Stimulated activated naive CD8-positive, alpha-beta T cell treated with anti-CD3 and anti-CD28 coated beads, Interleukin-15, Interleukin-2, amounts not matched to agents 100 ng/mL and 50 ng/mL, for 24 hours (primary cell): ENCODE results near the gene KBTBD4.

Experiments
- H3K27ac Mint-ChIP-seq: one replicate; pipeline ENCODE4 v1.8.0; 2021; ENCODE audit warnings: mild to moderate bottlenecking, mixed read lengths
- H3K27me3 Mint-ChIP-seq: one replicate; pipeline ENCODE4 v1.8.0; 2021; ENCODE audit warnings: mixed read lengths
- H3K36me3 Mint-ChIP-seq: one replicate; pipeline ENCODE4 v1.8.0; 2021; ENCODE audit warnings: low read depth, mixed read lengths
- H3K4me1 Mint-ChIP-seq: one replicate; pipeline ENCODE4 v1.8.0; 2021; ENCODE audit warnings: low read depth, mixed read lengths
- H3K4me3 Mint-ChIP-seq: one replicate; pipeline ENCODE4 v1.8.0; 2021; ENCODE audit warnings: mild to moderate bottlenecking, mixed read lengths
- H3K9me3 Mint-ChIP-seq: one replicate; pipeline ENCODE4 v1.8.0; 2021; ENCODE audit warnings: mixed read lengths

The KBTBD4 gene

GRCh38 chr11:47595029-47595428, 16.3 kb upstream of the KBTBD4 start:
- peaks cover 11% of the 10 kb centered on the region for H3K4me1 Mint-ChIP-seq
- H3K27me3 Mint-ChIP-seq = peaks cover 41% of the 10 kb centered on the region
- H3K9me3 Mint-ChIP-seq = no peaks in the 10 kb centered on the region
- H3K4me3 Mint-ChIP-seq = no peak overlapping the region
- H3K27ac Mint-ChIP-seq = no peak overlapping the region
- H3K36me3 Mint-ChIP-seq = no peaks in the 10 kb centered on the region

- H3K9me3 Mint-ChIP-seq = no peaks in the 10 kb centered on the region
- H3K36me3 Mint-ChIP-seq = no peaks in the 10 kb centered on the region
- H3K4me1 Mint-ChIP-seq = peaks cover 11% of the 10 kb centered on the region
- peaks cover 41% of the 10 kb centered on the region for H3K27me3 Mint-ChIP-seq
- no peak within 1 kb of the TSS for H3K27ac Mint-ChIP-seq
- H3K4me3 Mint-ChIP-seq = no peak within 1 kb of the TSS
These were observed 15.4 kb upstream of the KBTBD4 start, which contains the start of gene C1QTNF4 for GRCh38 chr11:47593934-47594855. Gene C1QTNF4 (minus strand): TSS chr11:47594411. CDS start chr11:47590810, 3,601 bp downstream.

- no peak overlapping the region for H3K27ac Mint-ChIP-seq
- H3K27me3 Mint-ChIP-seq = peaks cover 41% of the 10 kb centered on the region
- no peak overlapping the region for H3K4me3 Mint-ChIP-seq
- H3K36me3 Mint-ChIP-seq = no peaks in the 10 kb centered on the region
- no peaks in the 10 kb centered on the region for H3K9me3 Mint-ChIP-seq
- H3K4me1 Mint-ChIP-seq = peaks cover 11% of the 10 kb centered on the region
These were observed 14.7 kb upstream of the KBTBD4 start for GRCh38 chr11:47593492-47593933.

- Mint-ChIP-seq H3K36me3 (no peaks in the 10 kb centered on the region), H3K27me3 (peaks cover 41% of the 10 kb centered on the region), H3K4me1 (peaks cover 11% of the 10 kb centered on the region), H3K27ac (no peak overlapping the region), H3K9me3 (no peaks in the 10 kb centered on the region), H3K4me3 (no peak overlapping the region)
These were observed 14.2 kb upstream of the KBTBD4 start for GRCh38 chr11:47592970-47593369.

- no peaks in the 10 kb centered on the region for H3K36me3 Mint-ChIP-seq
- H3K4me3 Mint-ChIP-seq = no peak overlapping the region
- H3K27ac Mint-ChIP-seq = no peak overlapping the region
- no peaks in the 10 kb centered on the region for H3K9me3 Mint-ChIP-seq
- H3K27me3 Mint-ChIP-seq = peaks cover 41% of the 10 kb centered on the region
- H3K4me1 Mint-ChIP-seq = peaks cover 11% of the 10 kb centered on the region
These were observed 13.5 kb upstream of the KBTBD4 start for GRCh38 chr11:47592251-47592650.

- Mint-ChIP-seq H3K9me3 (no peaks in the 10 kb centered on the region), H3K4me3 (no peak overlapping the region), H3K27ac (no peak overlapping the region), H3K4me1 (peaks cover 11% of the 10 kb centered on the region), H3K36me3 (no peaks in the 10 kb centered on the region), H3K27me3 (peaks cover 41% of the 10 kb centered on the region)
These were observed 13.0 kb upstream of the KBTBD4 start for GRCh38 chr11:47591764-47592163.

- Mint-ChIP-seq H3K27me3 (peaks cover 33% of the 10 kb centered on the region), H3K4me3 (no peak overlapping the region), H3K36me3 (no peaks in the 10 kb centered on the region), H3K27ac (no peak overlapping the region), H3K9me3 (no peaks in the 10 kb centered on the region), H3K4me1 (peaks cover 11% of the 10 kb centered on the region)
These were observed 11.4 kb upstream of the KBTBD4 start for GRCh38 chr11:47589977-47590861.

- Mint-ChIP-seq H3K4me3 (no peak overlapping the region), H3K4me1 (peaks cover 11% of the 10 kb centered on the region), H3K36me3 (peaks cover under 1% of the 10 kb centered on the region), H3K27me3 (peaks cover 27% of the 10 kb centered on the region), H3K27ac (no peak overlapping the region), H3K9me3 (no peaks in the 10 kb centered on the region)
These were observed 10.8 kb upstream of the KBTBD4 start for GRCh38 chr11:47589584-47589976.

- H3K27me3 Mint-ChIP-seq = peaks cover 24% of the 10 kb centered on the region
- no peak overlapping the region for H3K27ac Mint-ChIP-seq
- H3K9me3 Mint-ChIP-seq = no peaks in the 10 kb centered on the region
- H3K36me3 Mint-ChIP-seq = peaks cover 5% of the 10 kb centered on the region
- peaks cover 11% of the 10 kb centered on the region for H3K4me1 Mint-ChIP-seq
- H3K4me3 Mint-ChIP-seq = no peak overlapping the region
These were observed 10.3 kb upstream of the KBTBD4 start for GRCh38 chr11:47589118-47589517.

- Mint-ChIP-seq H3K27me3 (peaks cover 12% of the 10 kb centered on the region), H3K36me3 (peaks cover 18% of the 10 kb centered on the region), H3K9me3 (no peaks in the 10 kb centered on the region), H3K4me3 (no peak overlapping the region), H3K4me1 (peaks cover 4% of the 10 kb centered on the region), H3K27ac (no peak overlapping the region)
These were observed 9.1 kb upstream of the KBTBD4 start for GRCh38 chr11:47587723-47588326.

- Mint-ChIP-seq H3K9me3 (no peaks in the 10 kb centered on the region), H3K27me3 (peaks cover 6% of the 10 kb centered on the region), H3K27ac (no peak overlapping the region)
These were observed 8.4 kb upstream of the KBTBD4 start for GRCh38 chr11:47587039-47587716.

GRCh38 chr11:47586098-47586855, 7.5 kb upstream of the KBTBD4 start, which contains the start of gene FAM180B:
Gene FAM180B (plus strand): TSS chr11:47586678. CDS start chr11:47586769, 91 bp downstream.
- Mint-ChIP-seq H3K4me1 (peaks cover 3% of the 10 kb centered on the region), H3K4me3 (no peak within 1 kb of the TSS), H3K27ac (no peak within 1 kb of the TSS), H3K36me3 (peaks cover 33% of the 10 kb centered on the region), H3K9me3 (no peaks in the 10 kb centered on the region), H3K27me3 (no peaks in the 10 kb centered on the region)

More at GRCh38 chr11:47587039-47587716, 8.4 kb upstream of the KBTBD4 start:
- no peak overlapping the region for H3K4me3 Mint-ChIP-seq
- peaks cover 4% of the 10 kb centered on the region for H3K4me1 Mint-ChIP-seq
- H3K36me3 Mint-ChIP-seq = peaks cover 24% of the 10 kb centered on the region

- Mint-ChIP-seq H3K4me3 (no peak overlapping the region), H3K9me3 (no peaks in the 10 kb centered on the region), H3K27me3 (no peaks in the 10 kb centered on the region), H3K4me1 (peaks cover 22% of the 10 kb centered on the region), H3K27ac (no peak overlapping the region), H3K36me3 (peaks cover 50% of the 10 kb centered on the region)
These were observed 5.1 kb upstream of the KBTBD4 start for GRCh38 chr11:47583844-47584243.
